Suprapubic skin (tissue), 4 donors: ENCODE measurements around the gene LYZL2.

ENCODE experiments used
- EP300 ChIP-seq: sonication (generic); formaldehyde crosslinking; IDR thresholded peaks from one replicate; pipeline ENCODE4 v1.6.1; 2017; ENCODE audit warnings: antibody characterized with exemption
- POLR2A ChIP-seq, 2 donors: fragments of 450-650 bp; IDR thresholded peaks; one replicate each; pipeline ENCODE4 v1.6.1; 2017; ENCODE audit warnings: antibody characterized with exemption in 2 of 2, mild to moderate bottlenecking in 2 of 2, moderate library complexity in 2 of 2
- POLR2AphosphoS5 ChIP-seq, 3 donors: sonication (generic); formaldehyde crosslinking; IDR thresholded peaks; one replicate each; pipeline ENCODE4 v1.6.1; 2017; ENCODE audit warnings: antibody characterized with exemption in 3 of 3
- TF ChIP-seq, protein P1 (sequence below), 2 donors: fragments of 200-600 bp in 1 of 2; fragments of 450-650 bp in 1 of 2; sonication (generic) in 1 of 2; IDR thresholded peaks; one replicate each; pipeline ENCODE4 v1.5.1; 2016 to 2019; ENCODE audit warnings: antibody characterized with exemption in 2 of 2, mild to moderate bottlenecking in 1 of 2, moderate library complexity in 1 of 2

DNA sequence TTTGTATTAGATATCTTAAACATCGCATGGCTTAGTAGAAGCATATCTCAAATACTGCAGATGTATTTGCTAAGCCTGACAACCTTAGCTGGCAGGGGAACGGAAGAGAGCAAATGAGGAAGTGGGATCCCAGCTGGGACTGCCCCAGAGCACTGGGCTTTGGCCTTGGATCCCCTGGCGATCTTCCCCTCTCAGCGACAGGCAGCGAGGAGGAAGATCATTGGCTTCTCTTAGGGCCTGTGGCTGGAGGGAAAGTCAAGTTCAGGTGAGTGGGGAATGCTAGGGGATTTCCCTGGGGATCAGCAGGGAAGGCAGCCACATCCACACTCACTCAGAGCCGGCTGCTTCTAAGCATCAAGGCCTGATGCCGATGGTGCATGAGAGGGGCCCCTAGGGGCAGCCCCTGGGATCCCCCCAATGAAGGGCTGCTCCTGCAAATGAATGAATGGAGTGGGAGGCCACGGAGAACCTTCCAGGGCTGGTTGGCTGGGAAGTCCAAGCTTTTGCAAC, 42.0 kb downstream of the LYZL2 start:
- TF ChIP-seq, protein P1, sequence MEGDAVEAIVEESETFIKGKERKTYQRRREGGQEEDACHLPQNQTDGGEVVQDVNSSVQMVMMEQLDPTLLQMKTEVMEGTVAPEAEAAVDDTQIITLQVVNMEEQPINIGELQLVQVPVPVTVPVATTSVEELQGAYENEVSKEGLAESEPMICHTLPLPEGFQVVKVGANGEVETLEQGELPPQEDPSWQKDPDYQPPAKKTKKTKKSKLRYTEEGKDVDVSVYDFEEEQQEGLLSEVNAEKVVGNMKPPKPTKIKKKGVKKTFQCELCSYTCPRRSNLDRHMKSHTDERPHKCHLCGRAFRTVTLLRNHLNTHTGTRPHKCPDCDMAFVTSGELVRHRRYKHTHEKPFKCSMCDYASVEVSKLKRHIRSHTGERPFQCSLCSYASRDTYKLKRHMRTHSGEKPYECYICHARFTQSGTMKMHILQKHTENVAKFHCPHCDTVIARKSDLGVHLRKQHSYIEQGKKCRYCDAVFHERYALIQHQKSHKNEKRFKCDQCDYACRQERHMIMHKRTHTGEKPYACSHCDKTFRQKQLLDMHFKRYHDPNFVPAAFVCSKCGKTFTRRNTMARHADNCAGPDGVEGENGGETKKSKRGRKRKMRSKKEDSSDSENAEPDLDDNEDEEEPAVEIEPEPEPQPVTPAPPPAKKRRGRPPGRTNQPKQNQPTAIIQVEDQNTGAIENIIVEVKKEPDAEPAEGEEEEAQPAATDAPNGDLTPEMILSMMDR (IDR thresholded peaks at IDR 0.05), result no peak
- TF ChIP-seq POLR2AphosphoS5 (IDR thresholded peaks at IDR 0.05), result no peak
- no peak for TF ChIP-seq EP300
- TF ChIP-seq POLR2A (IDR thresholded peaks at IDR 0.05), result no peak
